Measurements from ENCODE around the gene MLN. TPM values are rescaled to one million over a fixed set of nuclear protein-coding genes. Genes with fewer than 3 reads are reported as not detected.

Gene MLN
- total and polyA plus RNA-seq, 2 of the 4 experiments (the other 2 are of a cell fraction): not detected

- Histone ChIP-seq H4K5ac (ENCODE audit: low read depth, low read length) (no peak overlapping the region), H3K4me3 (ENCODE audit: insufficient read depth, low read depth, low read length) (no peak overlapping the region), H2AFZ (replicated peaks; ENCODE audit: low read length, poor library complexity) (no peak overlapping the region), H2BK120ac (ENCODE audit: low read depth, low read length) (no peak overlapping the region), H3K56ac (ENCODE audit: extremely low read depth, insufficient read depth, low read length) (no peak overlapping the region), H2BK20ac (ENCODE audit: low read depth, low read length) (no peak overlapping the region), H4K20me1 (ENCODE audit: insufficient read depth, low read length) (no peaks in the 10 kb centered on the region), H2AK5ac (ENCODE audit: low read depth, low read length) (no peak overlapping the region), H3K27ac (ENCODE audit: insufficient read depth, low read length) (no peak overlapping the region), H3K79me1 (ENCODE audit: low read depth in 1 of 2, low read length in 2 of 2) (no peaks in the 10 kb centered on the region), H3K14ac (replicated peaks; ENCODE audit: low read depth, low read length) (no peak overlapping the region), H3K9ac (ENCODE audit: low read depth, low read length) (no peak overlapping the region), H3K23ac (ENCODE audit: low read depth, low read length) (no peak overlapping the region), H3K4ac (ENCODE audit: low read depth, low read length) (no peak overlapping the region), H3K18ac (ENCODE audit: low read depth, low read length) (no peak overlapping the region), H3K9me1 (ENCODE audit: insufficient read depth, low read length) (no peaks in the 10 kb centered on the region), H3K4me2 (ENCODE audit: low read depth, low read length) (no peak overlapping the region), H4K91ac (ENCODE audit: insufficient read depth, low read depth, low read length) (no peak overlapping the region), H2AK9ac (replicated peaks; ENCODE audit: low read depth, low read length, poor library complexity) (no peak overlapping the region), H3K9me3 (ENCODE audit: control insufficient read depth, insufficient read depth, low read length) (no peaks in the 10 kb centered on the region), H3K4me1 (ENCODE audit: control insufficient read depth, insufficient read depth, low read length) (no peaks in the 10 kb centered on the region), H3K36me3 (ENCODE audit: control insufficient read depth, insufficient read depth, low read length) (no peaks in the 10 kb centered on the region), H2BK5ac (ENCODE audit: low read depth, low read length, poor library complexity, severe bottlenecking) (no peak overlapping the region), H3K27me3 (ENCODE audit: control insufficient read depth, insufficient read depth, low read length) (peaks cover 35% of the 10 kb centered on the region), H2BK15ac (ENCODE audit: low read depth, low read length) (no peak overlapping the region), H4K8ac (ENCODE audit: low read depth in 2 of 2, low read length in 2 of 2) (no peak overlapping the region)
- POLR2A ChIA-PET (ENCODE audit: unreplicated experiment): interaction anchor here (1.2 kb wide), 1 partner anchor 11 kb away, joined by 3 read pairs; no protein-coding TSS in a partner anchor
- no peak for TF ChIP-seq MXI1 (IDR thresholded peaks at IDR 0.05; ENCODE audit: borderline replicate concordance, low read depth, low read length)
- TF ChIP-seq RAD21 (IDR thresholded peaks at IDR 0.05; ENCODE audit: low read length): no peak
- no peak for TF ChIP-seq RCOR1 (IDR thresholded peaks at IDR 0.05; ENCODE audit: insufficient replicate concordance, low read length)
- TF ChIP-seq CTCF (conservative IDR thresholded peaks at IDR 0.05; ENCODE audit: low read depth, low read length): no peak
- BruUV-seq (replicated peaks): no TSS peak
- dilution Hi-C loops (cut with HindIII; ENCODE audit: low sequenced_read_pairs, unreplicated experiment): no loop called here
- ATAC-seq (ENCODE audit: low read depth) (no peak), DNase-seq (no peak)
- 75% methylated on average over 4 of the region's 10 CpGs; no CpG with 5 or more reads in 1 of the 2 experiments for WGBS, 2 experiments (ENCODE audit: extremely low coverage in 2 of 2, insufficient read length in 1 of 2)
- intact Hi-C loops (cut with micrococcal nuclease): no loop called here
- in situ Hi-C loops (cut with MboI; ENCODE audit: low sequenced_read_pairs): no loop called here
- CTCF ChIA-PET: interaction anchor here (1.4 to 2.1 kb wide), 3 partner anchors 10 to 176 kb away, joined by 5 to 7 read pairs (median 6); no protein-coding TSS in a partner anchor
Measured at GRCh38 chr6:33850869-33851541, 47.2 kb upstream of the MLN start.
